ENCODE results near the gene SATB1.

- TF ChIP-seq EP300 (IDR thresholded peaks at IDR 0.05; ENCODE audit: borderline replicate concordance in 1 of 2, low read depth in 2 of 2, low read length in 2 of 2) (no peak), POLR2A (IDR thresholded peaks at IDR 0.05; ENCODE audit: control extremely low read depth in 1 of 2, low read depth in 2 of 2, low read length in 2 of 2) (no peak), CREB1 (IDR thresholded peaks at IDR 0.05) (no peak), JUN (IDR thresholded peaks at IDR 0.05; ENCODE audit: low read depth, low read length) (no peak), CTBP2 (IDR thresholded peaks at IDR 0.05; ENCODE audit: borderline replicate concordance, insufficient read depth, insufficient read length, low read length) (no peak), CTCF (IDR thresholded peaks at IDR 0.05; ENCODE audit: control extremely low read depth in 1 of 3, insufficient read depth in 1 of 3, low read depth in 1 of 3, low read length in 3 of 3) (no peak), KDM1A (IDR thresholded peaks at IDR 0.05; ENCODE audit: borderline replicate concordance, low read length) (no peak), RFX5 (IDR thresholded peaks at IDR 0.05; ENCODE audit: borderline replicate concordance, low read depth, low read length) (no peak)
- TF ChIP-seq, protein P1, sequence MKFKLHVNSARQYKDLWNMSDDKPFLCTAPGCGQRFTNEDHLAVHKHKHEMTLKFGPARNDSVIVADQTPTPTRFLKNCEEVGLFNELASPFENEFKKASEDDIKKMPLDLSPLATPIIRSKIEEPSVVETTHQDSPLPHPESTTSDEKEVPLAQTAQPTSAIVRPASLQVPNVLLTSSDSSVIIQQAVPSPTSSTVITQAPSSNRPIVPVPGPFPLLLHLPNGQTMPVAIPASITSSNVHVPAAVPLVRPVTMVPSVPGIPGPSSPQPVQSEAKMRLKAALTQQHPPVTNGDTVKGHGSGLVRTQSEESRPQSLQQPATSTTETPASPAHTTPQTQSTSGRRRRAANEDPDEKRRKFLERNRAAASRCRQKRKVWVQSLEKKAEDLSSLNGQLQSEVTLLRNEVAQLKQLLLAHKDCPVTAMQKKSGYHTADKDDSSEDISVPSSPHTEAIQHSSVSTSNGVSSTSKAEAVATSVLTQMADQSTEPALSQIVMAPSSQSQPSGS (IDR thresholded peaks at IDR 0.05; ENCODE audit: low read length) = no peak
Observed at GRCh38 chr3:18438586-18438985, 13.4 kb upstream of the SATB1 start.

Measured in H1 (cell line).